NCI-H446 (cell line): ENCODE results near the gene SGCB.
A peak's percentile ranks its signal among the peaks of the same experiment; 100 is the strongest.
"Not testable (repeated sequence)": the region's sequence is repeated elsewhere in the genome, so short reads cannot be mapped to it uniquely, and the experiment has no call there.

Experiments
- DNase-seq, 2 experiments: peaks; one replicate each; lab custom pipeline; 2025; lab: John Stamatoyannopoulos, UW

SGCB gene

GRCh38 chr4:52038103-52038912, at the start of gene SGCB:
TSS of gene SGCB (minus strand) at chr4:52038299. CDS start at chr4:52038259, 40 bp downstream.
- DNase-seq, result peak in 1 of 2 experiments; percentile 47

DNA sequence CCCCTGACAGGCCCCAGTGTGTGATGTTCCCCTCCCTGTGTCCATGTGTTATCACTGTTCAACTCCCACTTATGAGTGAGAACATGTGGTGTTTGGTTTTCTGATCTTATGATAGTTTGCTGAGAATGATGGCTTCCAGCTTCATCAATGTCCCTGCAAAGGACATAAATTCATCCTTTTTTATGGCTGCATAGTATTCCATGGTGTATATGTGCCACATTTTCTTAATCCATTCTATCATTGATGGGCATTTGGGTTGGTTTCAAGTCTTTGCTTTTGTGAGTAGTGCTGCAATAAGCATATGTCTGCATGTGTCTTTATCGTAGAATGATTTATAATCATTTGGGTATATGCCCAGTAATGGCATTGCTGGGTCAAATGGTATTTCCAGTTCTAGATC, 48.3 kb upstream of the SGCB start:
- DNase-seq, result not testable (repeated sequence)

DNA sequence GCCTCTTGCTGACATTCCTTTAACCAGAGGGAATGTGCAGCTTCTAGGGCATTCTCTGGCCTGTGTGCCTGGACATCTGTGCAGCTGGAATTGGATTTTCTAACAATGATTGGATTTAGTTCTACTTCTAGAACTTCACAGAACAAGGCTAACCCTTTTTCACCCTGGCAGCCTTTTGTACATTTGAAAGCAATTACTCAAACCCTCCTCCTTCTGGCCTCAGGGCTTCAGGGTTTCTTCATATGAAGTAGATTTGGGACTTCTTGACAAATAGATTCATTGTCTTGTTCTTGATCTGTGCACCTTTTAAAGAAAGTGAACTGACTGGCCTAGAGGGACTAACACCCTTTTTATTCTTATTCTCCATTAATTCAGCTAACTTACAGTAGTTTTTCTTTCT, 43.1 kb upstream of the SGCB start:
- DNase-seq, result no peak

DNA sequence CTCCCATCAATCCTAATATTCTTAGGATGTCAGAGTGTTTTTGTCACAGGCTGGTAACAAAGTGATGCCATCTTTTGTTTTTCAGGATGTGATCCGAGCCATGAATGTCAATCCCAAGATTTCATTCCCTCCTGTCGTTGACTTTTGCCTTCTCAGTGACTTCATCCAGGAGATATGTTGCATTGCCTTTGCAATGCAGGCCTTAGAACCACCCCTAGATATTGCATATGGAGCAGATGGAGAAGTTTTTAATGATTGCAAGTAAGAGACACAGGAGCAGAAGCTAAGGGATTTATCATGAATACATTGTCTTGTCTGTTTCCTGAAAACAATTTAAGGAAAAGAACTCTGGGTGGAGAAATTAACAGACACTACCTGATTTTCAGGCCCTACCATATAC, 41.6 kb upstream of the SGCB start:
- no peak for DNase-seq

GRCh38 chr4:52076731-52077130, 38.6 kb upstream of the SGCB start:
- no peak for DNase-seq

DNA sequence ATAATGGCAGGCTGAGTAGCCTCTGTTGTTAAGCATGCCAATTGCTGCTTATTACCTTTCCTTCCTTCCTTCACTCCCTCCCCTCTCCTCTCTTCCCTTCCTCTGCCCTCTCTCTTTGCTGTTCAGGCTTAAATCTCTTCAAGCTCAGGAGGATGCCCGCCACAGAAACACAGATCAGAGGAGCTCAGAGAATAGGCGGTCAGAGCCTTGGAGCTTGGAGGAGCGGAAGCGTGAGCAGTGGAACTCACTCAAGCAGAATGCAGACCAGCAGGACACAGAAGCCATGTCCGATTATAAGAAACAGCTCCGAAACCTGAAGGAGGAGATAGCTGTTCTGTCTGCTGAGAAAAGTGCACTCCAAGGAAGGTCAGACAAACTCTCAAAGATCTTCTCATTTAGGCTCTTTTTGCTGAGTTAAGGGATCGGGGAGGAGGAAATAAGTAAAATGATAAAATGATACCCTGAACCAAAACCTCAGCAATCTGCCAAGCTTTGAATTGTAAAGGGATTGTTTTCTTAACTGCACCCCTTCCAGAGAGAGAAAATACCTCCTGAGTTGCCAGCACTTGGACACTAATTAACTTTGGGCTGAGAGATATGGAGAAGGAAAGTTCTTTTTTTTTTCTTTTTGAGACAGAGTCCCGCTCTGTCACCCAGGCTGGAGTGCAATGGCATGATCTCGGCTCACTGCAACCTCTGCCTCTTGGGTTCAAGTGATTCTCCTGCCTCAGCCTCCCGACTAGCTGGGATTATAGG, 33.9 kb upstream of the SGCB start:
- no peak for DNase-seq

DNA sequence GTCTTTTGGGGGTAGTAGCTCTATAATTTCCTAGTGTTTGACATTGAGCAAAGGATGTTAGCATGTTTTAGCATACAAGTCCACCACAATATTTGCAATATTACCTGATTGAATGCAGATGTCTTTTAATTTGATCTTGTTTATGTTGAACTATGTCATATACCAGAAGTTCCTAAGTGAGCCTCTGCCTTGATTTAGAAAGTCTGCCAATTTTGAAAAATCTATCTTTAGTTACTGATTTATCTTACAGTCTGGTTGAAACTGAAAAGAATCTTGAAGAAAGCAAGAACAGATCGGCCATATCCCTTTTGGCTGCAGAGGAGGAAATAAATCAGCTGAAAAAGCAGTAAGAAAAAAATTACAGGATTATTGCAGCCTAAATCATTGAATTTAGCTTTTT, 31.5 kb upstream of the SGCB start:
- no peak for DNase-seq

DNA sequence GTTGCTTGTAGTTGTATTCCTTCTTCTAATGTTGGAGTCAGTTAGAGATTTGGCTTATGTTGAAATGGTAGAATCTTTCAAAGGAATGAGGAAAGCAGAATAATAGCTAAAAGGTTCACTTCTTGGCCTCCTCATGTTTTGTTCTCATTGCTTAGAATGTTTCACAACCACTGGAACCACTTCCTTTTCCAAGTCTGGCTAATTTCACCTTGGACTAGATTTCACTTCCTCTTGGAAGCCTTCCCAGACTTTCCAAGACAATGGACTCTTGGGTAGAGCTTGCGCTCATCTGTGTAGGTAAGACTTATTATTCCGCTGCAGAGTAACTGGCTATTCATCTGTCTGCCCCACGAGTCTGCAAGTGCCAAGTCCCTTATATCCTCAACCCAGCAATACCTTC, 21.3 kb upstream of the SGCB start:
- no peak for DNase-seq

GRCh38 chr4:52058275-52058674, 20.2 kb upstream of the SGCB start:
- no peak for DNase-seq

DNA sequence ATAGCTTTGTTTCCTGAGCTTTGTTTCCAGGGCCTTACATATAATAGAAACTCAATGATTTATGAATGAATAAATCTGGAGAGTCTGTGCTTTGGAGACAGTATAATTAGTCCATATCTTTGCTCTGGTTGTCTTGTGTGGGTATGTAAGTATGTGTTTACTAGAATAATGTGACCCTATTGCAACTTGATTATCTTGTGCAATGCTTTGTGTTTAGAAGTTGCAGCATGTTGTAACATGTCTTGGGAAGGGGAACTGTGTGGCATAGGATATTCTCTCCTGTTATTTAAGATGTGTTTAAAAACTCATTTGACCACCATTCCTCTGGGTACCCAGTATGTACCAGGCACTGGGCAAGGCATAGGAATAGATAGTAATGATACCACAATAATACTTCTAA, 19.1 kb upstream of the SGCB start:
- DNase-seq, result no peak

DNA sequence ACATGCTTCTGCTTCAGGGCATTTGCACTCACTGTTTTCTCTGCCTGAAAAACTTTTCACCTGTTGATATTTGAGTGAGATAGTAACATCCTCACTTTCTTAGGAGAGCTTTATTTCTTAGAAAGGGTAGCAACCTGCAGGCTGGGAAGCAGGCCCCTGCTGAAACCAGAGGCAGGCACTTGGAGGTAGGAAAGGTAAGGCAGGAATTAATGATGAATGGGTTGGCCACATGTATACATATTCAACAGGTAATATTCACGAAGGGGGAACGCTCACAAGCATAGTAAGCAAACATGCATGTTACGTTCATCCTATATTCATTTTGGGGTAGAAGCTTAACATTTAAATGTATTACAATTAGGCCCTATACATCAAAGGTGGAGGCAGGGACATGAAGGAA, 16.2 kb upstream of the SGCB start:
- no peak for DNase-seq

- no peak for DNase-seq
Measured at GRCh38 chr4:52052475-52052780, 14.3 kb upstream of the SGCB start.

- DNase-seq, result no peak
Measured at GRCh38 chr4:52051615-52052474, 13.7 kb upstream of the SGCB start.

GRCh38 chr4:52051213-52051614, 13.1 kb upstream of the SGCB start, which contains the start of gene SPATA18:
TSS of gene SPATA18 (plus strand) at chr4:52051304. CDS start at chr4:52051705, 401 bp downstream.
- no peak for DNase-seq

- no peak for DNase-seq
Measured at GRCh38 chr4:52049266-52049665, 11.2 kb upstream of the SGCB start.

GRCh38 chr4:52045028-52045427, 6.9 kb upstream of the SGCB start:
- no peak for DNase-seq

- DNase-seq, result peak in 1 of 2 experiments; percentile 44
Measured at GRCh38 chr4:52037689-52038102, 403 bp downstream of the SGCB start.

GRCh38 chr4:52036886-52037530, 1.1 kb downstream of the SGCB start:
- DNase-seq, result no peak

- no peak for DNase-seq
Measured at GRCh38 chr4:52035190-52035589, 2.9 kb downstream of the SGCB start.

DNA sequence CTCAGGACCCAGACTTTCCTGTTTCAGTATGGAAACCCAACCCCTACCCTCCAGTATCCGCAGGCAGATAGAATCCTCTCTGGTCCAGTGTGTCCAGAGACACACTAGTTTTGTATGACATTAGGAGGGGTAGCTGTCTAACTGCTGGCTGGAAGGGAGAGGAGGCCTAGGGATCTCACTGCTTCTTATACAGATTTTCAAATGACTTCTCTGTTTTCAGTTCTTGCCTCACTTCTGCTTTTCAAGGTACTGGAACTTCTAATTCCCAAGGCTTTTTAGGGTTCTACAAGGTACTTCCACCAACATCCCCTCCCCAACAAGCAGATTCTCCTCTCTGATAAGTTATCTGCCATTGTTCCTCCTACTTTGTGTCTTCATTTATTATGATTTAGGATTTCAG, 6.1 kb downstream of the SGCB start:
- DNase-seq, result no peak

- DNase-seq, result no peak
Measured at GRCh38 chr4:52028970-52029369, 9.1 kb downstream of the SGCB start.
